Stimulated activated CD8-positive, alpha-beta memory T cell treated with anti-CD3 and anti-CD28 coated beads, Interleukin-2, amount 100 ng/mL, for 1 hour (primary cell): ENCODE results near the gene SPTBN5.

Source experiments
- DNase-seq, 2 donors: peaks; one replicate each; pipeline ENCODE4 v3.0.0-alpha.2; 2020; ENCODE audit warnings: low read depth in 2 of 2

Gene SPTBN5

GRCh38 chr15:41904541-41905005 is 10.7 kb upstream of the SPTBN5 start:
- DNase-seq = peak; percentile 51 to 56

GRCh38 chr15:41903782-41904181 is 9.9 kb upstream of the SPTBN5 start:
- no peak for DNase-seq

GRCh38 chr15:41901431-41901830 is 7.6 kb upstream of the SPTBN5 start:
- no peak for DNase-seq

- no peak for DNase-seq
These were observed 6.9 kb upstream of the SPTBN5 start for GRCh38 chr15:41900526-41901380.

GRCh38 chr15:41899854-41900442 is 6.1 kb upstream of the SPTBN5 start:
- DNase-seq = no peak

GRCh38 chr15:41897363-41897799 is 3.5 kb upstream of the SPTBN5 start:
- no peak for DNase-seq

GRCh38 chr15:41896566-41896965 is 2.7 kb upstream of the SPTBN5 start:
- no peak for DNase-seq

- DNase-seq = no peak
These were observed 2.1 kb upstream of the SPTBN5 start for GRCh38 chr15:41895957-41896356.

- no peak for DNase-seq
These were observed 1.6 kb upstream of the SPTBN5 start for GRCh38 chr15:41895491-41895890.

GRCh38 chr15:41894791-41895463 is 1.1 kb upstream of the SPTBN5 start:
- peak; percentile 73 to 79 for DNase-seq

- no peak for DNase-seq
These were observed 468 bp upstream of the SPTBN5 start for GRCh38 chr15:41894251-41894790.

- DNase-seq = no peak
These were observed 1.0 kb downstream of the SPTBN5 start for GRCh38 chr15:41892621-41893421.

GRCh38 chr15:41891946-41892345 is 1.9 kb downstream of the SPTBN5 start:
- no peak for DNase-seq

- no peak for DNase-seq
These were observed 2.6 kb downstream of the SPTBN5 start for GRCh38 chr15:41891226-41891625.

- DNase-seq = no peak
These were observed 3.7 kb downstream of the SPTBN5 start for GRCh38 chr15:41890050-41890690.

GRCh38 chr15:41888662-41889253 is 5.1 kb downstream of the SPTBN5 start:
- DNase-seq = no peak

- DNase-seq = no peak
These were observed 6.0 kb downstream of the SPTBN5 start for GRCh38 chr15:41887893-41888292.

- DNase-seq = no peak
These were observed 6.7 kb downstream of the SPTBN5 start for GRCh38 chr15:41887161-41887560.

GRCh38 chr15:41886741-41887140 is 7.1 kb downstream of the SPTBN5 start:
- DNase-seq = no peak

- DNase-seq = no peak
These were observed 8.0 kb downstream of the SPTBN5 start for GRCh38 chr15:41885841-41886240.

GRCh38 chr15:41885321-41885720 is 8.5 kb downstream of the SPTBN5 start:
- no peak for DNase-seq
